Retinal pigment epithelial cell (primary cell): ENCODE measurements around the gene PTPRT.

Experiments used
- DNase-seq: peaks from one replicate; pipeline ENCODE4 v3.0.0-alpha.2; 2010; ENCODE audit warnings: low read depth
- H3K4me3 ChIP-seq: 2 replicates; pipeline ENCODE4 v1.5.1; 2011; ENCODE audit warnings: mild to moderate bottlenecking, low read length, control low read depth, moderate library complexity
- CTCF ChIP-seq: conservative IDR thresholded peaks from 2 replicates; pipeline ENCODE4 v1.5.1; 2011; ENCODE audit warnings: low read depth, low read length, control low read depth, inconsistent platforms

The PTPRT gene

DNA sequence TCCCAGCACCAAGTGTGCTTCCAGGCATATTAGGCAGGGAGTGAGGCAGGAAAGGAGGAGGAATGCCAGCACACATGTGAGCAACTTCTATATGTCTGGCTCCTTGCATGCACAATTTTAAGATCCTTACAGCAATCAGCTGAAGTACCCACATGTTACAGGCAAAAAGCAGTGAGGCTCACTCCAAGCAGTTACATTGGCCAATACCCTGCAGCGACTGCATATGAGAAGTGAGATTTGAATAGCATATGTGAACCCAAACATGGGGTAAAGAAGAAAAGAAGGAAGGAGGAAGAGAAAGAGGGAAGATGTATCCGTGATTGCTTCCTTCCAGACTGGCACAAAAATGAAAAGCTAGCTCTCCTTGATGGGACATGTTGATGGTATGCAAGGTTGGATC, 193.6 kb downstream of the PTPRT start:
- no peak overlapping the region for H3K4me3 ChIP-seq
- no peak for TF ChIP-seq CTCF
- DNase-seq = no peak

DNA sequence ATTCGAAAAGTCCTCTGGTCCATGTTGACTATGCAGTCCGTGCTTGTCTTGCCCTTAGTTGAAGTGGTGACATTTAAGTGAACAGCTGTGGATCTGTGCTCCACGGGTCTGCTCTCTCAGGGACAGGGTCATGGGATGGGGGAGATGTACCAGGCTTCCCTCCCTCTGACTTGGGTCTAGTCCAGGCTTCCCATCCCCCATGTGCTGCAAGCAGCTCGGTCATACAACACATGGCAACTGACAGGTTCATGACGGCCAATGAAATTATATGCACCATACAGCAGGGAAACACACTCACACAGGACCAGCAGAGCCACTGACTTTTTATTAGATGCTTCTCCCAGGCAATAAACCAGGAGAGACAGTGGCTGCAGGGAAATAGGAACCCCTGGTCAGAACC, 201.4 kb downstream of the PTPRT start:
- no peak overlapping the region for H3K4me3 ChIP-seq
- no peak for TF ChIP-seq CTCF
- no peak for DNase-seq

DNA sequence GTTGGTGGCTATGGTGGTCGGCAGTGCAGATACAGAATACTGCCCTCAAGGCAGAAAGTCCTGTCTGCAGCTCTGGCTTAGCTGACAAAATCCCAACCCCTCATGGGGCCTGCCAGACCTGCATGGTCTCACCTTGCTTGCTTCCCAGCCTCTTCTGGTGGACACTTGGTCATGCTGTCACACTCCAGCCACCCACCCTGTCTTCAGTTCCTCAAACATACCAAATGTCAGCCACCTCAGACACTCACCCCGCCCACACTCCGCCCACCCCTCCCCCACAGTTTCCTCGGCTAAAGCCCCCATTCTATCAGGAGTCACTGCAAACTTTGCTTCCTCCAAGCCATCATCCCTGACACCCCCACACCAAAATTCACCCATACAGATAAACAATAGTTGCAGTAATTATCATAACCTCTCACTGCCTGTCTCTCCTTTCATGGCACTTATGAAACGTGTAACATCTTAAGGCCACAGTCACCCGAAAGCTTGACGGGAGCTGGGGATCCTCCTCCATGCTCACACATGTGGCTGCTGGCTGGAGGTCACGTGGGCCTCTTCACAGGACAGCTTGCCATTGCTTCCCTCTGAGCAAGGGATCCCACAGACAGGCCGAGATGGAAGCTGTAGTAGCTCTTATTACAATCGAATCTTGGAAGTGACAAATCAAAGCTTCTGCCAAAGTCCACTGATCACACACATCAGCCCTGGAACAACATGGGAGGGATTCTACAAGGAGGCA, 202.2 kb downstream of the PTPRT start:
- no peak for DNase-seq
- TF ChIP-seq CTCF = no peak
- H3K4me3 ChIP-seq = no peak overlapping the region

- no peak overlapping the region for H3K4me3 ChIP-seq
- no peak for TF ChIP-seq CTCF
- DNase-seq = no peak
Observed at GRCh38 chr20:42986143-42986773, 203.4 kb downstream of the PTPRT start.

- H3K4me3 ChIP-seq = no peak overlapping the region
- TF ChIP-seq CTCF = no peak
- DNase-seq = no peak
Observed at GRCh38 chr20:42985628-42986027, 204.1 kb downstream of the PTPRT start.

DNA sequence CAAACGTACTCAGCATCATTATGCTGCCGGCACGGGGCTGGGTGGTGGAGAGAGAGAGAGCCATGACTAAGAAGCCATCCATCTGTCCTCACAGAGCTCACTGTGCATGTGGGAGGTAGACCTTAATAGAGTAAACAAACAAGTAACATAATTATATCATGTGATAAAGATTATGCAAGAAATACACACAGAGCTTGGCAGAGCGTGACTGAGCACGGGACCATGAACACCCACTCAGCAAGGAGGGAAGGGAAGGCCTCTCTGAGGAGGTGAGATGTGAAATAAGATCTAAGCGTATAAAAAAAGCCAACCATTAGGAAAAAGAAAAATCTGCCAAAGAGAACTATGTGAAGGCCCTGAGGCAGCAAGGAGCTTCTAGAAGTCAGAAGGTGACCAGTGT, 207.5 kb downstream of the PTPRT start:
- no peak overlapping the region for H3K4me3 ChIP-seq
- TF ChIP-seq CTCF = no peak
- no peak for DNase-seq

DNA sequence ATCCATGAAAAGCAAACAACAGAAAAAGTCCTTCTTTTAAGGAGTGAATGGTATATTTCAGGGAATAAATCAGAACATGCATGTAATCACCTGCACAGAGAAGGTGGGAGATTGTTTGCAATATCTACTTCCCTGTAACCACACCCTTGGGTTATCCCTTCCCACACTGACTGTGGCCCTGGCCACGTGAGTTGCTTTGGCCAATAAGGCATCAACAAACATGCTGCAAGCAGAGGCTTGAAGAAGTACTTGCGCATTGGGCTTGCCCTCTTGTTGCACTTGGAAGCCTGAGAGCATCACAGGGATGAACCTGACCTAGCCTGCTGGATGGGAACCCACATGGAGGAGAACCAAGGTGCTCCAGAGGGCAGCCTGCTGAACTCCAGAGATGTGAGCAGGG, 208.5 kb downstream of the PTPRT start:
- DNase-seq = no peak
- TF ChIP-seq CTCF = no peak
- H3K4me3 ChIP-seq = no peak overlapping the region
